GM12878 (cell line): ENCODE data around the gene C1orf74.

Experiments used
- BRCA1 ChIP-seq: IDR thresholded peaks from 2 replicates; pipeline ENCODE4 v1.6.1; 2011; ENCODE audit warnings: low read depth, low read length, improper control_type of control experiment
- CTCF ChIP-seq, 3 experiments: IDR thresholded peaks in 2 of 3; conservative IDR thresholded peaks in 1 of 3; 2 replicates each; pipeline ENCODE4 v1.5.1; 2011; ENCODE audit warnings: low read depth in 3 of 3, low read length in 3 of 3, mild to moderate bottlenecking in 3 of 3, control low read depth in 2 of 3, moderate library complexity in 2 of 3, inconsistent platforms in 1 of 3, mixed read lengths in 1 of 3; ENCODE audit not compliant: control insufficient read depth in 2 of 3, insufficient read depth in 1 of 3; ENCODE audit errors: extremely low read depth in 1 of 3
- FOS ChIP-seq: IDR thresholded peaks from 3 replicates; pipeline ENCODE4 v1.6.1; 2011; ENCODE audit warnings: borderline replicate concordance; ENCODE audit not compliant: insufficient read length; ENCODE audit errors: extremely low read depth
- POLR2AphosphoS2 ChIP-seq: IDR thresholded peaks from 2 replicates; pipeline ENCODE4 v1.6.1; 2011; ENCODE audit warnings: low read depth, mild to moderate bottlenecking, low read length, improper control_type of control experiment, moderate library complexity
- RB1 ChIP-seq: fragments of 450-650 bp; formaldehyde crosslinking; IDR thresholded peaks from 2 replicates; pipeline ENCODE4 v1.6.1; 2017; ENCODE audit warnings: mild to moderate bottlenecking, borderline replicate concordance
- YBX1 ChIP-seq: fragments of 450-650 bp; IDR thresholded peaks from 2 replicates; pipeline ENCODE4 v1.6.1; 2016; ENCODE audit warnings: antibody characterized with exemption
- TF ChIP-seq, protein P1 (sequence below): IDR thresholded peaks from 2 replicates; pipeline ENCODE4 v1.6.1; 2011; ENCODE audit warnings: low read depth, low read length, improper control_type of control experiment, borderline replicate concordance
- TF ChIP-seq, protein P2 (sequence below): IDR thresholded peaks from 2 replicates; pipeline ENCODE4 v1.6.1; 2012; ENCODE audit warnings: low read depth, low read length, improper control_type of control experiment
- TF ChIP-seq, protein P3 (sequence below): fragments of 450-650 bp; IDR thresholded peaks from 2 replicates; pipeline ENCODE4 v1.6.1; 2016; ENCODE audit warnings: mild to moderate bottlenecking

DNA sequence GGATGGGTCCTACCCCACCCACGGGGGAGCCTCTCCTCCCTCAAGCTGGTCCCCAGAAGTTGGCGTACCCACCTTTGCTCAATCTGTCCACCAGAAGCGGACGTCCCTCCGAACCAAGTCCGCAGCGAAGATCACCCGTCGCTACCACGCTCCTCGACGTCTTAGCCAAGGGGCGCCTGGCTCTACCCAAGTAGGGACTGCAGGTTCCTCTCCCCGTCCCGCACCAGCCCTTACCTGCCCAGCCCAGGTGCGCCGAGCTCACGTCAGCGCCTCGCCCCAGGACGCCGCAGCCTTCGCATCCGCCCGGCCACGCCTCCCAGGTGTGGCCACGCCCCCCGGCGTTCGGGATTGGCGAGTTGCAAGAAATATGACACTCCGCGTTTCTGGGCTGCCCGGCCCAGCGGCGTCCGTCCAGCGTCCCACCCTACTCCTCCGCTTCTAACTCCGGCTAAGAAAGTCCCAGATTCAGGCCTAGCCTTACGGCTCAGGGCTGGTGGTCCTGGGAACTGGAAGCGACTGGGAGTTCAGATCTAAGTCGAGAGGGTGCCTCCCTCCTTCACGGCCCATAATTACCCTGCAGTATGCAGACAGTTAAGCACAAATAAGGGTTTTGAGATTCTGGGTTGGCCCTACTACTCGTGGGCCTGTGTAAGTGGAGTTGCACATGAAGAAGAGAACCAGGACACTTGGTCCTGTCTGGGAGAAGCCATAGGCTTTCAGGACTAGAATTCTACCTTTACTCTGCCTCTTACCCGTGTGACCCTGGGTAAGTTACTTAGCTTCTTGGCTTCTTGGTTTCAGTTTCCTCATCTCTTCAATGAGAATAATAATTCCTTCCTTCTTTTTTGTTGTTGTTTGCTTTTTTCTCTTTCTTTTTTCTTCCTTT, 21.8 kb upstream of the C1orf74 start, which contains the start of gene IRF6:
- TF ChIP-seq, protein P1, sequence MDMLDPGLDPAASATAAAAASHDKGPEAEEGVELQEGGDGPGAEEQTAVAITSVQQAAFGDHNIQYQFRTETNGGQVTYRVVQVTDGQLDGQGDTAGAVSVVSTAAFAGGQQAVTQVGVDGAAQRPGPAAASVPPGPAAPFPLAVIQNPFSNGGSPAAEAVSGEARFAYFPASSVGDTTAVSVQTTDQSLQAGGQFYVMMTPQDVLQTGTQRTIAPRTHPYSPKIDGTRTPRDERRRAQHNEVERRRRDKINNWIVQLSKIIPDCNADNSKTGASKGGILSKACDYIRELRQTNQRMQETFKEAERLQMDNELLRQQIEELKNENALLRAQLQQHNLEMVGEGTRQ = no peak
- TF ChIP-seq FOS = no peak
- TF ChIP-seq, protein P2, sequence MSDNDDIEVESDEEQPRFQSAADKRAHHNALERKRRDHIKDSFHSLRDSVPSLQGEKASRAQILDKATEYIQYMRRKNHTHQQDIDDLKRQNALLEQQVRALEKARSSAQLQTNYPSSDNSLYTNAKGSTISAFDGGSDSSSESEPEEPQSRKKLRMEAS = no peak
- no peak for TF ChIP-seq POLR2AphosphoS2
- no peak for TF ChIP-seq BRCA1
- no peak for TF ChIP-seq CTCF (IDR thresholded peaks at IDR 0.05 in 2 of 3, conservative IDR thresholded peaks at IDR 0.05 in 1 of 3; ENCODE audit: control insufficient read depth in 2 of 3, extremely low read depth in 1 of 3, insufficient read depth in 1 of 3, low read depth in 3 of 3, low read length in 3 of 3)
- no peak for TF ChIP-seq YBX1
- TF ChIP-seq, protein P3, sequence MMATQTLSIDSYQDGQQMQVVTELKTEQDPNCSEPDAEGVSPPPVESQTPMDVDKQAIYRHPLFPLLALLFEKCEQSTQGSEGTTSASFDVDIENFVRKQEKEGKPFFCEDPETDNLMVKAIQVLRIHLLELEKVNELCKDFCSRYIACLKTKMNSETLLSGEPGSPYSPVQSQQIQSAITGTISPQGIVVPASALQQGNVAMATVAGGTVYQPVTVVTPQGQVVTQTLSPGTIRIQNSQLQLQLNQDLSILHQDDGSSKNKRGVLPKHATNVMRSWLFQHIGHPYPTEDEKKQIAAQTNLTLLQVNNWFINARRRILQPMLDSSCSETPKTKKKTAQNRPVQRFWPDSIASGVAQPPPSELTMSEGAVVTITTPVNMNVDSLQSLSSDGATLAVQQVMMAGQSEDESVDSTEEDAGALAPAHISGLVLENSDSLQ = no peak
- no peak for TF ChIP-seq RB1
